GM12878 (cell line): Measurements from ENCODE around the gene DCUN1D3.

Experiments
- CTCF ChIP-seq, 3 experiments: IDR thresholded peaks in 2 of 3; conservative IDR thresholded peaks in 1 of 3; 2 replicates each; pipeline ENCODE4 v1.5.1; 2011; ENCODE audit warnings: low read depth in 3 of 3, low read length in 3 of 3, mild to moderate bottlenecking in 3 of 3, control low read depth in 2 of 3, moderate library complexity in 2 of 3, inconsistent platforms in 1 of 3, mixed read lengths in 1 of 3; ENCODE audit not compliant: control insufficient read depth in 2 of 3, insufficient read depth in 1 of 3; ENCODE audit errors: extremely low read depth in 1 of 3
- EP300 ChIP-seq, 2 experiments: fragments of 150-350 bp in 1 of 2; IDR thresholded peaks; 2 replicates each; pipeline ENCODE4 v1.6.1; 2011 to 2012; ENCODE audit warnings: low read depth in 2 of 2, low read length in 2 of 2, borderline replicate concordance in 1 of 2, improper control_type of control experiment in 1 of 2, inconsistent platforms in 1 of 2; ENCODE audit not compliant: control insufficient read depth in 1 of 2
- EZH2 ChIP-seq: IDR thresholded peaks from 2 replicates; pipeline ENCODE4 v1.6.1; 2012; ENCODE audit warnings: low read depth, mild to moderate bottlenecking, control low read depth, inconsistent platforms, low read length, borderline replicate concordance; ENCODE audit not compliant: control insufficient read depth
- FOXM1 ChIP-seq: IDR thresholded peaks from 2 replicates; pipeline ENCODE4 v1.6.1; 2012; ENCODE audit warnings: low read depth, mild to moderate bottlenecking, inconsistent platforms, low read length, moderate library complexity
- NR2C2 ChIP-seq: IDR thresholded peaks from 2 replicates; pipeline ENCODE4 v1.6.1; 2011; ENCODE audit warnings: borderline replicate concordance, low read depth; ENCODE audit not compliant: control insufficient read depth, insufficient read length
- PML ChIP-seq: IDR thresholded peaks from 2 replicates; pipeline ENCODE4 v1.6.1; 2012; ENCODE audit warnings: low read length, inconsistent platforms
- POLR2A ChIP-seq: IDR thresholded peaks from 2 replicates; pipeline ENCODE4 v1.6.1; 2011; ENCODE audit warnings: low read depth, mild to moderate bottlenecking, low read length
- RAD51 ChIP-seq: fragments of 450-650 bp; IDR thresholded peaks from 2 replicates; pipeline ENCODE4 v1.6.1; 2016; ENCODE audit warnings: moderate library complexity, mild to moderate bottlenecking, inconsistent platforms
- RFX5 ChIP-seq: IDR thresholded peaks from 2 replicates; pipeline ENCODE4 v1.6.1; 2011; ENCODE audit warnings: low read depth, low read length, improper control_type of control experiment
- SIX5 ChIP-seq: IDR thresholded peaks from 2 replicates; pipeline ENCODE4 v1.6.1; 2011; ENCODE audit warnings: mild to moderate bottlenecking, low read depth, low read length, moderate library complexity; ENCODE audit not compliant: severe bottlenecking
- SMC3 ChIP-seq: IDR thresholded peaks from 2 replicates; pipeline ENCODE4 v1.6.1; 2011; ENCODE audit warnings: low read length, improper control_type of control experiment, borderline replicate concordance
- SUPT20H ChIP-seq: IDR thresholded peaks from 2 replicates; pipeline ENCODE4 v1.6.1; 2011; ENCODE audit warnings: low read depth, mild to moderate bottlenecking, low read length, moderate library complexity, borderline replicate concordance; ENCODE audit not compliant: control insufficient read depth
- ZBTB33 ChIP-seq: fragments of 450-650 bp; IDR thresholded peaks from 2 replicates; pipeline ENCODE4 v1.6.1; 2017; ENCODE audit warnings: mild to moderate bottlenecking
- ZNF24 ChIP-seq: fragments of 450-650 bp; IDR thresholded peaks from 2 replicates; pipeline ENCODE4 v1.6.1; 2017; ENCODE audit warnings: antibody characterized with exemption, mild to moderate bottlenecking

GRCh38 chr16:20838240-20838639 is 61.9 kb downstream of the DCUN1D3 start:
- no peak for TF ChIP-seq EP300 (IDR thresholded peaks at IDR 0.05; ENCODE audit: borderline replicate concordance in 1 of 2, control insufficient read depth in 1 of 2, low read depth in 2 of 2, low read length in 2 of 2)
- TF ChIP-seq ZNF24 = no peak
- no peak for TF ChIP-seq CTCF (IDR thresholded peaks at IDR 0.05 in 2 of 3, conservative IDR thresholded peaks at IDR 0.05 in 1 of 3; ENCODE audit: control insufficient read depth in 2 of 3, extremely low read depth in 1 of 3, insufficient read depth in 1 of 3, low read depth in 3 of 3, low read length in 3 of 3)
- no peak for TF ChIP-seq RAD51
- no peak for TF ChIP-seq FOXM1
- TF ChIP-seq EZH2 = no peak
- TF ChIP-seq SIX5 = no peak
- TF ChIP-seq POLR2A = no peak
- no peak for TF ChIP-seq SUPT20H
- no peak for TF ChIP-seq PML
- no peak for TF ChIP-seq RFX5
- no peak for TF ChIP-seq ZBTB33
- no peak for TF ChIP-seq NR2C2
- no peak for TF ChIP-seq SMC3
